Esophagus muscularis mucosa (tissue), 4 donors: Measurements from ENCODE around the gene PRKAR1B. TPM values are rescaled to one million over a fixed set of nuclear protein-coding genes. Genes with fewer than 3 reads are reported as not detected.

Source experiments
- DNase-seq: peaks from one replicate; pipeline ENCODE4 v3.0.0-alpha.2; 2017; ENCODE audit errors: extremely low spot score
- H3K27ac ChIP-seq, 4 donors: fragments of 200-600 bp; sonication (generic); replicated peaks in 1 of 4; 1 replicate in 3 of 4; 2 replicates in 1 of 4; pipeline ENCODE4 v1.5.1; 2016 to 2019; ENCODE audit warnings: mild to moderate bottlenecking in 1 of 4
- H3K27me3 ChIP-seq, 4 donors: fragments of 200-600 bp; sonication (generic); one replicate each; pipeline versions ENCODE4 v1.5.1 to v1.6.0; 2016 to 2019
- H3K36me3 ChIP-seq, 4 donors: fragments of 200-600 bp; sonication (generic); one replicate each; pipeline ENCODE4 v1.5.1; 2016 to 2019
- H3K4me1 ChIP-seq, 4 donors: fragments of 200-600 bp; sonication (generic); one replicate each; pipeline ENCODE4 v1.5.1; 2016 to 2019
- H3K4me3 ChIP-seq, 4 donors: fragments of 200-600 bp; sonication (generic); 1 replicate in 2 of 4; 2 replicates in 2 of 4; pipeline ENCODE4 v1.5.1; 2016 to 2019; ENCODE audit warnings: mild to moderate bottlenecking in 4 of 4, moderate library complexity in 1 of 4
- H3K9me3 ChIP-seq, 4 donors: fragments of 200-600 bp; sonication (generic); 1 replicate in 3 of 4; 2 replicates in 1 of 4; pipeline ENCODE4 v1.5.1; 2016 to 2019
- CTCF ChIP-seq, 3 experiments: fragments of 200-600 bp in 2 of 3; fragments of 450-650 bp in 1 of 3; sonication (generic) in 2 of 3; IDR thresholded peaks; one replicate each; pipeline ENCODE4 v1.5.1; 2017 to 2019; ENCODE audit warnings: antibody characterized with exemption in 3 of 3, mild to moderate bottlenecking in 2 of 3, moderate library complexity in 1 of 3
- EP300 ChIP-seq: sonication (generic); formaldehyde crosslinking; IDR thresholded peaks from one replicate; pipeline ENCODE4 v1.6.1; 2017; ENCODE audit warnings: antibody characterized with exemption
- POLR2A ChIP-seq: fragments of 450-650 bp; IDR thresholded peaks from one replicate; pipeline ENCODE4 v1.6.1; 2017; ENCODE audit warnings: antibody characterized with exemption, moderate library complexity, mild to moderate bottlenecking, low read depth
- POLR2AphosphoS5 ChIP-seq, 2 donors: sonication (generic); formaldehyde crosslinking; IDR thresholded peaks; one replicate each; pipeline ENCODE4 v1.6.1; 2017; ENCODE audit warnings: antibody characterized with exemption in 2 of 2
- WGBS: methylation state at CpG from one replicate; pipeline ENCODE4 v1.1.5; 2018; 5-methylcytosine and 5-hydroxymethylcytosine counted together
- intact Hi-C: fragments of 100-400 bp; cut with DNase I; formaldehyde crosslinking; loops from one replicate; pipeline ENCODE4 v1.15.1; 2023
- total RNA-seq, 4 donors: library from RNA; depleted of rRNA; stranded (reverse); fragments of >200 nt; gene quantifications; one replicate each; pipeline versions ENCODE4 v1.1.0 to v1.2.1, GENCODE V29; 2016

Gene PRKAR1B
- total RNA-seq, 4 donors from 2014 or later: 15.4 to 46.9 (median 31.4) TPM

- Histone ChIP-seq H3K36me3 (no peaks in the 10 kb centered on the region), H3K9me3 (no peaks in the 10 kb centered on the region), H3K27me3 (no peaks in the 10 kb centered on the region), H3K27ac (peak overlapping the region in 3 of 4 donors; percentile 13 to 53 (median 34)), H3K4me3 (no peak overlapping the region), H3K4me1 (peaks cover 6 to 12% (median 9%) of the 10 kb centered on the region in 4 donors)
- no peak for DNase-seq
- intact Hi-C loops: no loop called here
- WGBS: 94% methylated on average over 11 of the region's 18 CpGs
- no peak for TF ChIP-seq CTCF (IDR thresholded peaks at IDR 0.05)
- TF ChIP-seq POLR2A: no peak
- no peak for TF ChIP-seq POLR2AphosphoS5 (IDR thresholded peaks at IDR 0.05)
- TF ChIP-seq EP300: no peak
These were observed 183.4 kb downstream of the PRKAR1B start for GRCh38 chr7:543501-544337.

GRCh38 chr7:542713-543500 is 184.2 kb downstream of the PRKAR1B start:
- Histone ChIP-seq H3K27me3 (no peaks in the 10 kb centered on the region), H3K4me1 (peaks cover 14 to 20% (median 17%) of the 10 kb centered on the region in 4 donors), H3K36me3 (no peaks in the 10 kb centered on the region), H3K27ac (peak overlapping the region in 3 of 4 donors; percentile 13 to 53 (median 34)), H3K9me3 (no peaks in the 10 kb centered on the region), H3K4me3 (no peak overlapping the region)
- 61% methylated on average over 9 of the region's 27 CpGs for WGBS
- no peak for DNase-seq
- intact Hi-C loops: no loop called here
- TF ChIP-seq EP300 (no peak), POLR2A (no peak), POLR2AphosphoS5 (IDR thresholded peaks at IDR 0.05) (no peak), CTCF (IDR thresholded peaks at IDR 0.05) (no peak)

- Histone ChIP-seq H3K27me3 (no peaks in the 10 kb centered on the region), H3K27ac (peak overlapping the region in 1 of 4 donors; percentile 34), H3K4me3 (no peak overlapping the region), H3K9me3 (no peaks in the 10 kb centered on the region), H3K4me1 (peaks cover 17 to 23% (median 19%) of the 10 kb centered on the region in 4 donors), H3K36me3 (no peaks in the 10 kb centered on the region)
- no peak for DNase-seq
- intact Hi-C loops: no loop called here
- TF ChIP-seq POLR2AphosphoS5 (IDR thresholded peaks at IDR 0.05) (no peak), POLR2A (no peak), EP300 (no peak), CTCF (IDR thresholded peaks at IDR 0.05) (no peak)
- WGBS: 92% methylated on average over 25 of the region's 28 CpGs
These were observed 184.9 kb downstream of the PRKAR1B start for GRCh38 chr7:542131-542712.

GRCh38 chr7:541661-542060 is 185.4 kb downstream of the PRKAR1B start:
- intact Hi-C loops: no loop called here
- H3K4me3 ChIP-seq: no peak overlapping the region
- no peaks in the 10 kb centered on the region for H3K27me3 ChIP-seq
- H3K27ac ChIP-seq: no peak overlapping the region
- H3K9me3 ChIP-seq: no peaks in the 10 kb centered on the region
- TF ChIP-seq EP300: no peak
- TF ChIP-seq POLR2A: no peak
- no peak for TF ChIP-seq CTCF (IDR thresholded peaks at IDR 0.05)
- TF ChIP-seq POLR2AphosphoS5 (IDR thresholded peaks at IDR 0.05): no peak
- H3K36me3 ChIP-seq: no peaks in the 10 kb centered on the region
- no peak for DNase-seq
- 97% methylated on average over 17 of the region's 17 CpGs for WGBS
- H3K4me1 ChIP-seq: peaks cover 17 to 23% (median 19%) of the 10 kb centered on the region in 4 donors
